ENCODE data around the gene SH3YL1. TPM values are rescaled to one million over a fixed set of nuclear protein-coding genes. Genes with fewer than 3 reads are reported as not detected.

Gene SH3YL1
- total and polyA plus RNA-seq, 4 donors, result 35.1 to 121 (median 54.3) TPM

DNA sequence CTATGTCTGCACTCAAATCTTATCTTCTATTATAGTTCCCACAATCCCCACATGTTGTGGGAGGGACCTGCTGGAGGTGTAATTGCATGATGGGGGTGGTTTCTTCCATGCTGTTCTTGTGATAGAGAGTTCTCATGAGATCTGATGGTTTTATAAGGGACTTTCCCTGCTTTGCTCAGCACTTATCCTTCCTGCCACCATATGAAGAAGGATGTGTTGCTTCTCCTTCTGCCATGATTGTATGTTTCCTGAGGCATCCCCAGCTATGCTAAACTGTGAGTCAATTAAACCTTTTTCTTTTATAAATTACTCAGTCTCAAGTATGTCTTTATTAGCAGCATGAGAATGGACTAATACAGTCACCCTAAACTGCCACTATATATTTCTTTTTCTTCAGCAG lies 79.1 kb downstream of the SH3YL1 start:
- Histone ChIP-seq H3K27ac (ENCODE audit: low read depth in 1 of 2, low read length in 1 of 2) (no peak overlapping the region), H3K4me1 (ENCODE audit: control insufficient read depth in 5 of 5, insufficient read depth in 5 of 5, low read length in 5 of 5) (peaks cover 0 to 1% (median 0%) of the 10 kb centered on the region in 5 donors), H3K27me3 (ENCODE audit: control insufficient read depth in 3 of 3, insufficient read depth in 3 of 3, low read length in 2 of 3) (no peaks in the 10 kb centered on the region), H3K9me3 (ENCODE audit: control insufficient read depth in 4 of 4, insufficient read depth in 3 of 4, low read length in 3 of 4) (peaks cover 0 to 5% (median under 1%) of the 10 kb centered on the region in 4 donors), H3K4me3 (no peak overlapping the region), H3K9ac (ENCODE audit: insufficient read depth in 1 of 2, low read length in 2 of 2) (no peak overlapping the region), H3K36me3 (ENCODE audit: control insufficient read depth in 4 of 4, insufficient read depth in 4 of 4, low read length in 4 of 4) (no peaks in the 10 kb centered on the region)
- ATAC-seq (ENCODE audit: insufficient read depth, low FRiP score) (no peak), DNase-seq (no peak)
- TF ChIP-seq, protein P1, sequence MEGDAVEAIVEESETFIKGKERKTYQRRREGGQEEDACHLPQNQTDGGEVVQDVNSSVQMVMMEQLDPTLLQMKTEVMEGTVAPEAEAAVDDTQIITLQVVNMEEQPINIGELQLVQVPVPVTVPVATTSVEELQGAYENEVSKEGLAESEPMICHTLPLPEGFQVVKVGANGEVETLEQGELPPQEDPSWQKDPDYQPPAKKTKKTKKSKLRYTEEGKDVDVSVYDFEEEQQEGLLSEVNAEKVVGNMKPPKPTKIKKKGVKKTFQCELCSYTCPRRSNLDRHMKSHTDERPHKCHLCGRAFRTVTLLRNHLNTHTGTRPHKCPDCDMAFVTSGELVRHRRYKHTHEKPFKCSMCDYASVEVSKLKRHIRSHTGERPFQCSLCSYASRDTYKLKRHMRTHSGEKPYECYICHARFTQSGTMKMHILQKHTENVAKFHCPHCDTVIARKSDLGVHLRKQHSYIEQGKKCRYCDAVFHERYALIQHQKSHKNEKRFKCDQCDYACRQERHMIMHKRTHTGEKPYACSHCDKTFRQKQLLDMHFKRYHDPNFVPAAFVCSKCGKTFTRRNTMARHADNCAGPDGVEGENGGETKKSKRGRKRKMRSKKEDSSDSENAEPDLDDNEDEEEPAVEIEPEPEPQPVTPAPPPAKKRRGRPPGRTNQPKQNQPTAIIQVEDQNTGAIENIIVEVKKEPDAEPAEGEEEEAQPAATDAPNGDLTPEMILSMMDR (IDR thresholded peaks at IDR 0.05; ENCODE audit: control extremely low read depth, extremely low read depth), result no peak

DNA sequence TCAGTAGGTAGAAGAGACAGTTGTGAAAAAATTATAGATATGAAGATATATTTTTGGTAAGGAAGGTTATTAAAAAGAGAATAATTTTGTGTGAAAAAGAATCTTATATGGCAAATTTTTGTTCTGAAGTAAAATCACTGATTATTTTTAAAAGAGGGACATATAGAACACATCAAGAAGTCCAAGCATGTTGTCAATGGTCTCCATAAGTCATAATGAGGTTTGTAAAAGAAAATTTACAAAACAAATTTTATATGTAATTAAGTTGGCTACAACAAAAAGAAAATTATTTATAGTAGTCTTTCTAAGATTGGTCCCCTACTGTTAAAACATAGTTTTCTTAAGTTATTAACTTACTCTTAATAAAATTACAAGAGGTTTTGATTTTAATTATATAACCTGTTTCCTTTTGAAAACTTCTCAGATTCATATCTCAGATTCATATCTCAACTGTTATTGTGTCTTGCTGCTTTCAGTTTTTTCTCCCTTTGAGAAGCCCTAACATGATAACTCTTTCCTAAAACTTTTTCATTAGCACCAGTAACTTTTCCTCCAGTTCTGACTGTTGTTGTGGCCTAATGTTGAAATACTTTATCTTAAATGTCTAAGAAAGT lies 81.2 kb downstream of the SH3YL1 start:
- peaks cover 0 to 2% (median 0%) of the 10 kb centered on the region in 4 donors for H3K9me3 ChIP-seq (ENCODE audit: control insufficient read depth in 4 of 4, insufficient read depth in 3 of 4, low read length in 3 of 4)
- H3K4me1 ChIP-seq (ENCODE audit: control insufficient read depth in 5 of 5, insufficient read depth in 5 of 5, low read length in 5 of 5), result peaks cover 0 to 1% (median 0%) of the 10 kb centered on the region in 5 donors
- no peaks in the 10 kb centered on the region for H3K27me3 ChIP-seq (ENCODE audit: control insufficient read depth in 3 of 3, insufficient read depth in 3 of 3, low read length in 2 of 3)
- no peak for ATAC-seq (ENCODE audit: insufficient read depth, low FRiP score)
- no peak for DNase-seq
- no peak overlapping the region for H3K27ac ChIP-seq (ENCODE audit: low read depth in 1 of 2, low read length in 1 of 2)
- H3K9ac ChIP-seq (ENCODE audit: insufficient read depth in 1 of 2, low read length in 2 of 2), result no peak overlapping the region
- TF ChIP-seq, protein P1 (IDR thresholded peaks at IDR 0.05; ENCODE audit: control extremely low read depth, extremely low read depth), result no peak
- H3K36me3 ChIP-seq (ENCODE audit: control insufficient read depth in 4 of 4, insufficient read depth in 4 of 4, low read length in 4 of 4), result no peaks in the 10 kb centered on the region
- H3K4me3 ChIP-seq, result no peak overlapping the region

DNA sequence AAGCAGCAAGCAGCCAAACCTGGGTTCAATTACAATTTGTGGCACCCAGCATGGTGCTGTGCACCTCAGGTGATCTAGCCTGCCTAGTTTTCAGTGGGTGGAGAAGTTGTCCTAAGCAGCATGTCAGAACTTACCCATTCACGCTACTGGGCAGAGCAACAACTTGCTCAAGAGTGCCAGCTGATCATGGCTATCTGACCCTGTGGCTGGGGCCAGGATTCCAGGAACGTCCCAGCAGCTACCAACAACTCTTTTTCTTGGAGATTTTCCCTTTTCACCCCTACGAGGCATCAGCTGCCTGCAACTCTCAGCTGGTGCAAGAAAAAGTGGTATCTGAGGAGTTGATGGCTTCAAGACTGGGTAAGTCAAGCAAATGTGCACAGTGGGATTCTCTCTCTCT lies 83.5 kb downstream of the SH3YL1 start:
- H3K4me3 ChIP-seq, result no peak overlapping the region
- no peaks in the 10 kb centered on the region for H3K36me3 ChIP-seq (ENCODE audit: control insufficient read depth in 4 of 4, insufficient read depth in 4 of 4, low read length in 4 of 4)
- H3K27me3 ChIP-seq (ENCODE audit: control insufficient read depth in 3 of 3, insufficient read depth in 3 of 3, low read length in 2 of 3), result no peaks in the 10 kb centered on the region
- no peak for DNase-seq
- no peaks in the 10 kb centered on the region for H3K9me3 ChIP-seq (ENCODE audit: control insufficient read depth in 4 of 4, insufficient read depth in 3 of 4, low read length in 3 of 4)
- ATAC-seq (ENCODE audit: insufficient read depth, low FRiP score), result no peak
- no peak overlapping the region for H3K27ac ChIP-seq (ENCODE audit: low read depth in 1 of 2, low read length in 1 of 2)
- WGBS, 2 donors, result 59 to 66% methylated on average over 3 of the region's 3 CpGs
- H3K9ac ChIP-seq (ENCODE audit: insufficient read depth in 1 of 2, low read length in 2 of 2), result no peak overlapping the region
- TF ChIP-seq, protein P1 (IDR thresholded peaks at IDR 0.05; ENCODE audit: control extremely low read depth, extremely low read depth), result no peak
- H3K4me1 ChIP-seq (ENCODE audit: control insufficient read depth in 5 of 5, insufficient read depth in 5 of 5, low read length in 5 of 5), result peaks cover 0 to 9% (median 3%) of the 10 kb centered on the region in 5 donors

DNA sequence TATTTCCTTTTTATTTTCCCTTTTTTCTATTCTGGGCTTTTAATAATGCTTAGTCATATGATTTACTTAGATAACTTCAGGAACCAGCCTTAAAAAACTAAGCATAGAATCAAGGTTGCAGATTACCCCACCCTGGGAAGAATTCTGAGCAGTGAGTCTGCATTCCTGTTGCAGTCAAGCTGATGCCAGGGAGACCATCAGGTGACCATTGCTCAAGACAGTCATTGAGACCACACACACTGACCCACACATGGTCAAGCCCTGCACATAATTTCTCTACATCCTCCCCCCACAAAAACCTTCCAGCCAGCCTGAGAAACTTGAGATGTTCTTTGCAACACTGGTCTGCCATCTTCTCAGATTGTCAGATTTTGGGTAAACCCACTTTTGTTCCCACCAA lies 83.9 kb downstream of the SH3YL1 start:
- Histone ChIP-seq H3K36me3 (ENCODE audit: control insufficient read depth in 4 of 4, insufficient read depth in 4 of 4, low read length in 4 of 4) (no peaks in the 10 kb centered on the region), H3K9me3 (ENCODE audit: control insufficient read depth in 4 of 4, insufficient read depth in 3 of 4, low read length in 3 of 4) (no peaks in the 10 kb centered on the region), H3K27me3 (ENCODE audit: control insufficient read depth in 3 of 3, insufficient read depth in 3 of 3, low read length in 2 of 3) (no peaks in the 10 kb centered on the region), H3K9ac (ENCODE audit: insufficient read depth in 1 of 2, low read length in 2 of 2) (no peak overlapping the region), H3K4me3 (no peak overlapping the region), H3K27ac (ENCODE audit: low read depth in 1 of 2, low read length in 1 of 2) (no peak overlapping the region), H3K4me1 (ENCODE audit: control insufficient read depth in 5 of 5, insufficient read depth in 5 of 5, low read length in 5 of 5) (peaks cover 0 to 13% (median 3%) of the 10 kb centered on the region in 5 donors)
- no peak for ATAC-seq (ENCODE audit: insufficient read depth, low FRiP score)
- TF ChIP-seq, protein P1 (IDR thresholded peaks at IDR 0.05; ENCODE audit: control extremely low read depth, extremely low read depth), result no peak
- DNase-seq, result no peak

Measured in lung (tissue), 12 donors.